Muscle layer of duodenum (tissue), 2 donors: ENCODE results near the gene HTR2A.

Experiments used
- H3K27ac ChIP-seq: one replicate; pipeline ENCODE4 v1.7.0; 2013; ENCODE audit warnings: mild to moderate bottlenecking, low read length
- H3K27me3 ChIP-seq: one replicate; pipeline ENCODE4 v1.7.0; 2013; ENCODE audit warnings: low read depth, mild to moderate bottlenecking, control low read depth, low read length
- H3K36me3 ChIP-seq, 2 donors: one replicate each; pipeline ENCODE4 v1.7.0; 2013; ENCODE audit warnings: low read length in 2 of 2, control low read depth in 1 of 2, mild to moderate bottlenecking in 1 of 2; ENCODE audit not compliant: insufficient read depth in 2 of 2, control insufficient read depth in 1 of 2
- H3K4me1 ChIP-seq, 2 donors: one replicate each; pipeline ENCODE4 v1.7.0; 2013; ENCODE audit warnings: low read length in 2 of 2, mild to moderate bottlenecking in 2 of 2, control low read depth in 1 of 2, moderate library complexity in 1 of 2; ENCODE audit not compliant: insufficient read depth in 2 of 2, control insufficient read depth in 1 of 2
- H3K4me3 ChIP-seq, 2 donors: one replicate each; pipeline ENCODE4 v1.7.0; 2013; ENCODE audit warnings: low read length in 2 of 2, low read depth in 1 of 2, mild to moderate bottlenecking in 1 of 2
- H3K9me3 ChIP-seq, 2 donors: one replicate each; pipeline ENCODE4 v1.7.0; 2013; ENCODE audit warnings: low read length in 2 of 2, control low read depth in 1 of 2, mild to moderate bottlenecking in 1 of 2; ENCODE audit not compliant: control insufficient read depth in 1 of 2
- donor health status: healthy.

HTR2A gene

GRCh38 chr13:46868091-46868490 lies 28.8 kb downstream of the HTR2A start:
- Histone ChIP-seq H3K4me3 (no peak overlapping the region), H3K36me3 (no peaks in the 10 kb centered on the region), H3K27me3 (no peaks in the 10 kb centered on the region), H3K9me3 (no peaks in the 10 kb centered on the region), H3K27ac (no peak overlapping the region), H3K4me1 (peaks cover 4 to 10% of the 10 kb centered on the region in 2 donors)

GRCh38 chr13:46866150-46866549 lies 30.7 kb downstream of the HTR2A start:
- H3K36me3 ChIP-seq = no peaks in the 10 kb centered on the region
- H3K27ac ChIP-seq = no peak overlapping the region
- no peak overlapping the region for H3K4me3 ChIP-seq
- H3K9me3 ChIP-seq = no peaks in the 10 kb centered on the region
- no peaks in the 10 kb centered on the region for H3K27me3 ChIP-seq
- H3K4me1 ChIP-seq = peaks cover 4 to 10% of the 10 kb centered on the region in 2 donors

GRCh38 chr13:46864941-46865340 lies 31.9 kb downstream of the HTR2A start:
- Histone ChIP-seq H3K36me3 (no peaks in the 10 kb centered on the region), H3K4me3 (no peak overlapping the region), H3K4me1 (peaks cover 4 to 10% of the 10 kb centered on the region in 2 donors), H3K27ac (no peak overlapping the region), H3K9me3 (no peaks in the 10 kb centered on the region), H3K27me3 (no peaks in the 10 kb centered on the region)

GRCh38 chr13:46861959-46862358 lies 34.9 kb downstream of the HTR2A start:
- no peaks in the 10 kb centered on the region for H3K27me3 ChIP-seq
- H3K9me3 ChIP-seq = no peaks in the 10 kb centered on the region
- no peak overlapping the region for H3K4me3 ChIP-seq
- no peaks in the 10 kb centered on the region for H3K36me3 ChIP-seq
- no peak overlapping the region for H3K27ac ChIP-seq
- peaks cover 4 to 10% of the 10 kb centered on the region in 2 donors for H3K4me1 ChIP-seq

GRCh38 chr13:46860722-46861121 lies 36.1 kb downstream of the HTR2A start:
- Histone ChIP-seq H3K9me3 (no peaks in the 10 kb centered on the region), H3K4me1 (peaks cover 0 to 2% of the 10 kb centered on the region in 2 donors), H3K36me3 (no peaks in the 10 kb centered on the region), H3K27ac (no peak overlapping the region), H3K27me3 (no peaks in the 10 kb centered on the region), H3K4me3 (no peak overlapping the region)

GRCh38 chr13:46858776-46859175 lies 38.1 kb downstream of the HTR2A start:
- Histone ChIP-seq H3K9me3 (no peaks in the 10 kb centered on the region), H3K4me1 (no peaks in the 10 kb centered on the region), H3K27me3 (no peaks in the 10 kb centered on the region), H3K27ac (no peak overlapping the region), H3K36me3 (no peaks in the 10 kb centered on the region), H3K4me3 (no peak overlapping the region)

- Histone ChIP-seq H3K27ac (no peak overlapping the region), H3K4me1 (no peaks in the 10 kb centered on the region), H3K4me3 (no peak overlapping the region), H3K36me3 (no peaks in the 10 kb centered on the region), H3K9me3 (no peaks in the 10 kb centered on the region), H3K27me3 (no peaks in the 10 kb centered on the region)
These were observed 38.7 kb downstream of the HTR2A start for GRCh38 chr13:46858163-46858562.

- Histone ChIP-seq H3K36me3 (no peaks in the 10 kb centered on the region), H3K4me3 (no peak overlapping the region), H3K9me3 (no peaks in the 10 kb centered on the region), H3K27me3 (no peaks in the 10 kb centered on the region), H3K4me1 (no peaks in the 10 kb centered on the region), H3K27ac (no peak overlapping the region)
These were observed 41.2 kb downstream of the HTR2A start for GRCh38 chr13:46855664-46856063.

GRCh38 chr13:46855166-46855565 lies 41.7 kb downstream of the HTR2A start:
- peaks cover 0 to 3% of the 10 kb centered on the region in 2 donors for H3K4me1 ChIP-seq
- H3K27ac ChIP-seq = no peak overlapping the region

GRCh38 chr13:46852168-46852567 lies 44.7 kb downstream of the HTR2A start:
- H3K4me1 ChIP-seq = peaks cover 0 to 5% of the 10 kb centered on the region in 2 donors
- no peak overlapping the region for H3K4me3 ChIP-seq
- H3K27me3 ChIP-seq = no peaks in the 10 kb centered on the region
- H3K9me3 ChIP-seq = no peaks in the 10 kb centered on the region
- H3K36me3 ChIP-seq = no peaks in the 10 kb centered on the region
- no peak overlapping the region for H3K27ac ChIP-seq

More at GRCh38 chr13:46855166-46855565, 41.7 kb downstream of the HTR2A start:
- Histone ChIP-seq H3K4me3 (no peak overlapping the region), H3K36me3 (no peaks in the 10 kb centered on the region), H3K27me3 (no peaks in the 10 kb centered on the region), H3K9me3 (no peaks in the 10 kb centered on the region)

GRCh38 chr13:46850214-46850613 lies 46.6 kb downstream of the HTR2A start:
- H3K4me1 ChIP-seq = peaks cover 0 to 5% of the 10 kb centered on the region in 2 donors
- H3K4me3 ChIP-seq = no peak overlapping the region
- H3K36me3 ChIP-seq = no peaks in the 10 kb centered on the region
- H3K27me3 ChIP-seq = no peaks in the 10 kb centered on the region
- no peak overlapping the region for H3K27ac ChIP-seq
- no peaks in the 10 kb centered on the region for H3K9me3 ChIP-seq

GRCh38 chr13:46846726-46847125 lies 50.1 kb downstream of the HTR2A start:
- Histone ChIP-seq H3K4me1 (peaks cover 0 to 5% of the 10 kb centered on the region in 2 donors), H3K4me3 (no peak overlapping the region), H3K9me3 (no peaks in the 10 kb centered on the region), H3K27ac (no peak overlapping the region), H3K36me3 (no peaks in the 10 kb centered on the region), H3K27me3 (no peaks in the 10 kb centered on the region)
